SK-N-MC (cell line): ENCODE results near the gene ZNF831.

Source experiments
- EZH2 ChIP-seq: fragments of 200-600 bp; sonication (generic); IDR thresholded peaks from one replicate; pipeline ENCODE4 v1.6.1; 2017; ENCODE audit warnings: antibody characterized with exemption
- FOXP2 ChIP-seq: optimal IDR thresholded peaks from 2 replicates; pipeline ENCODE3; 2011; ENCODE audit warnings: mild to moderate bottlenecking, moderate library complexity; ENCODE audit not compliant: insufficient read depth; ENCODE audit errors: extremely low read length, control extremely low read depth
- POLR2AphosphoS5 ChIP-seq: IDR thresholded peaks from 2 replicates; pipeline ENCODE4 v1.6.1; 2012; ENCODE audit warnings: mild to moderate bottlenecking, low read depth, low read length, borderline replicate concordance

- TF ChIP-seq POLR2AphosphoS5 (no peak), EZH2 (no peak), FOXP2 (no peak)
Observed at GRCh38 chr20:59185809-59186208, 22.2 kb downstream of the ZNF831 start.
